SH-SY5Y (cell line): ENCODE measurements around the gene SMYD1.

Experiments used
- GATA2 ChIP-seq: IDR thresholded peaks from 2 replicates; pipeline ENCODE4 v1.6.1; 2011; ENCODE audit warnings: mild to moderate bottlenecking, low read depth, low read length
- GATA3 ChIP-seq: IDR thresholded peaks from 2 replicates; pipeline ENCODE4 v1.6.1; 2011; ENCODE audit warnings: low read depth, mild to moderate bottlenecking, low read length, moderate library complexity

GRCh38 chr2:88116669-88117432 is 49.2 kb downstream of the SMYD1 start:
- TF ChIP-seq GATA2 (no peak), GATA3 (no peak)
